Measurements from ENCODE around the gene ZNF836.
A peak's percentile ranks its signal among the peaks of the same experiment; 100 is the strongest.
"Not testable (repeated sequence)": the region's sequence is repeated elsewhere in the genome, so short reads cannot be mapped to it uniquely, and the experiment has no call there.

The ZNF836 gene

DNA sequence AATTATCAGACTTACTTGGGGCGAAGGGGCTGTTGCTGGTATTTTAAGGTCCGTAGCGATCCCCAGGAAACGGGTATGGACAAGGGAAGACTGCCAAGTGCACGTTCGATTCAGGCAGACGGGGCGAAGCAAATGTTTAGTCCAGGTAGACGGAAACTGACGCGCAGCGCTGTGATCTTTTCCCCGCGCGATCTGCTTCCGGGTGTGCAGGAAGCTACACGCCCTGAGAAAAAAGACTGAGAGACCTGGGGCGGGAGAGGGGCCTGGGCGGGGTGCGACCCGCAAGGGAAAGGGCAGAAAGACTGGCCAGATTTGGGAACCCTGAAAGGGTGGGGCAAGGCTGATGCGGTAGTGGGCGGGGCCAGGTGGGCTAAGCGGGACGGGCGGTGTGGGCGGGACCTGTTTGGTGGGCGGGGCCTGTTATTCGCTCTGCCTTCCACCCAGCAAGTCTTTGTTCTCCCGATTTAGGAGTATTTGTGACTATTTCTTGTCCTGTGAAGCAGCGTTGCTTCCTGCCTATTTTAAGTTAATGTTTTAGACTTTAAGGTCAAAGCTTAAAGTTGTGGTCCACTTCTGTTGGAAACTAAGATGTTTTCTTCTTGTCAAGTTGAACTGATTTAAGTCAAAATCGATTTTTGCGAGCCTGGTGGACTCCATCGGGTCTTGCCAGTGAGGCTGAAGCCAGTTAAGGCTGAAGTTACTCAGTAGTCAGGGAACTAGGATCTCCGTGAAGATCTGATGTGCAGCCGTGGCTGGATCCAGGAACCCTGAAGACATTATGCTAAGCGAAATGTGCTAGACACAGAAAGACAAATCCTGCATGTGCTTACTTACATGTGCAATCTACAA lies at the start of gene ZNF836:
Gene ZNF836 (minus strand): TSS at position 301 of the 849 bp plus-strand sequence. CDS start 3,549 bp downstream, outside the sequence.
- FAIRE-seq: no peak

DNA sequence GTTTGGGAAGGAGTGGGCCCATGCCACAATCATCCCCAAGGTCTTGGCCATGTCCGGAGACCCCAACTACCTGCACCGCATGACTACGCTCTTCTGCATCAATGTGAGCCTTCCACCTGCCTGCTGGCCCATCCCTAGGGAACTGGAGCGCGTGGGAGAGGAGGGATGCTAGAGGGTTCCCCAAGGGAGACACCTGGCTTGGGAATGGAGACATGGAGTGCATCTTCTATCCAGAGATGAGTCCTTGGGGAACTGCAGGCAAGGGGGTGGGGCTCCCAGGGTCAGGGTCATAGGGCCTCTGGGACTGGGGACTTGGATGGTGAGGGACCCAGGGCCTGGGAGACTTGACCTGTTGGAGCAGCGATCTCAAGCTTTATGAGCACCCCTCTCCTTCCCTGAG lies 49.6 kb upstream of the ZNF836 start:
- FAIRE-seq: no peak

DNA sequence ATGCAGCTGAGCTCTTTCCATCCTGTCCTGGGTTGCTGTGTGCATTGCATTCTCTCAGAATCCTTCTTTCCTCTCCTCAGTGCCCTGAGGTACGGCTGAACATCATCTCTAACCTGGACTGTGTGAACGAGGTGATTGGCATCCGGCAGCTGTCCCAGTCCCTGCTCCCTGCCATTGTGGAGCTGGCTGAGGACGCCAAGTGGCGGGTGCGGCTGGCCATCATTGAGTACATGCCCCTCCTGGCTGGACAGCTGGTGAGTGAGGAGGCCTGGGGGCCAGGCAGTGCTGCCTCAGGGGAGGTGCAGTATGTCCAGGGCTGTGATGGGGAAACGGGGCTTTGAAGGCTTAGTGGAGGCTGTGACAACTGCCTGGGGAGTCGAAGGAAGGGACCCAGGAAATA lies 48.2 kb upstream of the ZNF836 start:
- FAIRE-seq: no peak

DNA sequence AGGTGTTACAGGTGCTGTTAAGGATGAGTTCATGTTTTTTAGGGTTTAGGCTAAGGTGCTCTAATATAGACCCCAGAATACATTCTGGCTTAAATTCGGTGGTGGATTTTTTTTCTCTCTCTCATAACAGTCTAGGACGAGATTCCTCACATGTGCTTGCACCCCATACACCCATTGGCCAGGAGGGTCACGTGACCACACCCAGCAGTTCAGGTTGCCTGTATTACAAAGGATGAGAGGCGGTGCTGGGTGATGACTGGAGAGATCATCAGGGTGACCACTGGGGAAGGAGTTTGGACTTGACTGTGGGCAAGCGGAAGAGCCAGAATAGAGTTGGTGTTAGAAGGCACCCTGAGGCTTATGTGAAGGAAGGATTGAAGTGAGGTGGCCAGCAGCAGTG lies 46.2 kb upstream of the ZNF836 start:
- FAIRE-seq: no peak

DNA sequence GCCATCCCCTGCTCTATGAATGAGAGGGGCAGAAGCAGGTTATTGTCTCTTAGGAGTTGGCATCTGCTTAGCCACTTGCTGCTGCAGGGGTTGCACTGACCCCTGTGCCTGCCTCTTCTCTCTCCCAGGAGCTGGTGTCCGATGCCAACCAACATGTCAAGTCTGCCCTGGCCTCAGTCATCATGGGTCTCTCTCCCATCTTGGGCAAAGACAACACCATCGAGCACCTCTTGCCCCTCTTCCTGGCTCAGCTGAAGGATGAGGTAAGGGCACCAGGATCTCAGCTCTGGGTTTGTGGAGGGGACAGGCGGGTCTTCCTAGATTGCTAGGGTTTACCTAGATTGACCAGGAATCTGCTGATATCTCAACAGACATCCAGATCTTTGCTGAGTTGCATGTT lies 45.0 kb upstream of the ZNF836 start:
- FAIRE-seq: no peak

DNA sequence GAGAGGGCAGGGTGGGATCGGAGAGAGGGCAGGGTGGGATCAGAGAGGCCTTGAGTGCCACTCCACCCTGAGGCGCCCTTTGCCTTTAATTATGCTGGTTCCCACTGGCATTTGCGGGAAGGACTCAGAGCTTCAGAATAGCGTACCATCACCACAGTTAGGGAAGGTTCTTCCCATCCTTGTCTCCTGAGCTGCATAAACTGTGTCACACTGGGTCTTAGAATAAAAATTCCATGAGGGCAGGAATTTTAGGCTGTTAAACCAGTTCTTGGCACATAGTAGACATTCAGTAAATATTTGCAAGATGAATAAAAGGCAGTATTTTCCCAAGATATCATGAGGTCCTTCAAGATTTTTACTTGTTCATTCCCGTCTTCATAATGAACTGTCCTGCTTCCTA lies 42.8 kb upstream of the ZNF836 start:
- FAIRE-seq: no peak

DNA sequence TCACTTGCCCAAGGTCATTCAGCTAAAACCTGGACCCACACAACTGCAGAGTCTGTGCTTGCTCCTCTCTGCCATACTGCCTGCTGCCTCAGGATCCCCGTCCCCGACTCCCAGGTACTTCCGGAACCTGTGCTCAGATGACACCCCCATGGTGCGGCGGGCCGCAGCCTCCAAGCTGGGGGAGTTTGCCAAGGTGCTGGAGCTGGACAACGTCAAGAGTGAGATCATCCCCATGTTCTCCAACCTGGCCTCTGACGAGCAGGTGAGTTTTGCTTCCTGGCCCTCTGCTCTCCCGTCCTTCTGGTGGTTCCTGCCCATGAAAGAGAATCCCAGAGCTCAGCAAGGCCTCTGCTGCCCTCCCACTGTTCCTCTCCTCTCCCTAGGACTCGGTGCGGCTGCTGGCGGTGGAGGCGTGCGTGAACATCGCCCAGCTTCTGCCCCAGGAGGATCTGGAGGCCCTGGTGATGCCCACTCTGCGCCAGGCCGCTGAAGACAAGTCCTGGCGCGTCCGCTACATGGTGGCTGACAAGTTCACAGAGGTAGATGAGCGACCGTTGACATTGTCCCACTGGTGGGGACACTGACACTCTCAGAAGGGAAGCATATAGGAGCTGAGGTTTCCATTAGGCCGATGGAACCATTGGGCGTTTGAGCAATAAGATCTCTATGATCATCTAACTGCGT lies 41.3 kb upstream of the ZNF836 start:
- no peak for FAIRE-seq

DNA sequence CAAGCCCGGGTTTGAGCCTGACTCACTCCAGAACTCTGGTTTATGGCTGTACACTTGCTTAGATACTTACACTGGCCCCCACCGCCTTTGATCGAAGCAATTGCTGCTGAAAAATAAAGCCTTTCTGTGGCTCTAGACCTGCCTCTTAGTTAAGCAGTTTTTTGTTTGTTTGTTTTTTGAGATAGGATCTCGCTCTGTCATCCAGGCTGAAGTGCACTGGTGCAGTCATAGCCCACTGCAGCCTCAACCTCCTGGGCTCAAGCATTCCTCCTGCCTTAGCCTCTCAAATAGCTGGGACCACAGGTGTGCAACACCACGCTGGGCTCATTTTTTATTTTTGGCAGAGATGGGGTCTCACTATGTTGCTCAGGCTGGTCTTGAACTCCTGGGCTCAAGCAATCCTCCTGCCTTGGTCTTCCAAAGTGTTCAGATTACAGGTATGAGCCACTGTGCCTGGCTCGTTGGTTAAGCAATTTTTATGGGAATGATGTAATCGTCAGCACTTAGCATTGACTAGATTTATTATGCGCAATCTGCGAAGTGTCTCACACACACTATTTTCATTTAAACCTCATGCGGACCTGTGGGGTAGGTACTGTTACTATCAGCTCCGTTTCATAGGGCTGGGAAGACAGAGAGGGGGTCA lies 40.6 kb upstream of the ZNF836 start:
- no peak for FAIRE-seq

DNA sequence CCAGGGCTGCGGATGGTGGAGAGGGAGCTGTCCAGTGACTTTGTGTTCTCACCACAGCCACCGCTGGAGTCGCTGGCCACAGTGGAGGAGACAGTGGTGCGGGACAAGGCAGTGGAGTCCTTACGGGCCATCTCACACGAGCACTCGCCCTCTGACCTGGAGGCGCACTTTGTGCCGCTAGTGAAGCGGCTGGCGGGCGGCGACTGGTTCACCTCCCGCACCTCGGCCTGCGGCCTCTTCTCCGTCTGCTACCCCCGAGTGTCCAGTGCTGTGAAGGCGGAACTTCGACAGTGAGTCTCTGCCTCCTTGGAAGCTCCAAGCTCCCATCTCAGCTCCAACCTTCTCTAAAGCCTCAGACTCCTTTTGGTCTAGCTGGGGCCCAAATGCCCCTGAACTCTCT lies 39.8 kb upstream of the ZNF836 start:
- FAIRE-seq: no peak

DNA sequence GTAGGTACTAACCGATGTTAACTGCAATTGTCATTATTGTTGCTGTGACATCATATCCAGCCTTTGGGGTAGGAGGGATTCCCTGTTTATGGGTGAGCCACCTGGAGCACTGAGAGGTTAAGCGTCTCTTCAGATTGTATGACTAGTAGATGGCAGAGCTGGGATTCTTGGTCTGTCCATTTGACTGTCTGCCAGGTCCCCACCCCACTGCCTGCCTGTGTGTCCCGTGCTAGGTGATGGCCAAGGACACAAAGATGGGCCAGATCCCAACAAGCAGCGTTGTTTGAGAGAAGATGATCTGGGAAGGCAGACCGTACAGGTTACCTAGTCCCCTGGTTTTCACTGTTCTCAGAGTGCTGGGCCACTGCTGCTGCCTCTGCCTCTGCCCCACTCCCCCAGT lies 35.1 kb upstream of the ZNF836 start:
- FAIRE-seq: no peak

DNA sequence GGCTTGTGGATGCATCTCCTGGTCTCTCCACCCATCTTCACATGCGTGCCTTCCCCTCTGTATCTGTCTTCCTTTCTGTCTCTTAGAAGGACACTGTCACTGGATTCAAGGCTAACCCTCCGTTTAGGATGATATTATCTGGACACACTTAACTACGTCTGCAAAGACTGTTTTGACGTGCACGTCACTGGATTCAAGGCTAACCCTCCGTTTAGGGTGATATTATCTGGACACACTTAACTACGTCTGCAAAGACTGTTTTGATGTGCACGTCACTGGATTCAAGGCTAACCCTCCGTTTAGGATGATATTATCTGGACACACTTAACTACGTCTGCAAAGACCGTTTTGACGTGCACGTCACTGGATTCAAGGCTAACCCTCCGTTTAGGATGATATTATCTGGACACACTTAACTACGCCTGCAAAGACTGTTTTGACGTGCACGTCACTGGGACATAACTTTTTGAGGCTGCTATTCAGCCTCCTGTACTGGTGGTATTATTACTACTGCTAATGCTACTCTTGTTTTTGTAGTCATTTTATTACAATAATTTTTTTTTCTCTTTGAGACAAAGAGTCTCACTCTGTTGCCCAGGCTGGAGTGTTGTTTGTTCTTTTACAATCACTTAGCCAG lies 29.5 kb upstream of the ZNF836 start:
- FAIRE-seq: not testable (repeated sequence)

DNA sequence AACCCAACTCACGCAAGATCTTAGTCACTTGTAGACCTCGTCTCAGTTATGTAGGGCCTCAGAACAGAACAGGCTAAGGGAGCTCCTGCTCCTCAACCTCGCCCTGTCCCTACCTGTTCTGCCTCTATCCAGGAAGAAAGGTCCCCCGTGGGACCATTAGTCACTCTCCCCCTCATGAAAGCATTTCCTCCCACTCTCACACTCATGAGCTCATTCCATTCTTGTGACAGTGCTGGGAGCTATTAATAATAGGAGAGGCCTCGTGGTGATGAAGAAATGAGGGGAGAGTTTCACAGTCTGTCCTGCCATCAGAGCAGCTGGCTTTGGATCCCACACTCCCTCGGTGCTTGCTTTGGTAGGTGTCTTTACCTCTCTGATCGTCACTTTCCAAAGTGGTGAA lies 28.6 kb upstream of the ZNF836 start:
- FAIRE-seq: no peak

DNA sequence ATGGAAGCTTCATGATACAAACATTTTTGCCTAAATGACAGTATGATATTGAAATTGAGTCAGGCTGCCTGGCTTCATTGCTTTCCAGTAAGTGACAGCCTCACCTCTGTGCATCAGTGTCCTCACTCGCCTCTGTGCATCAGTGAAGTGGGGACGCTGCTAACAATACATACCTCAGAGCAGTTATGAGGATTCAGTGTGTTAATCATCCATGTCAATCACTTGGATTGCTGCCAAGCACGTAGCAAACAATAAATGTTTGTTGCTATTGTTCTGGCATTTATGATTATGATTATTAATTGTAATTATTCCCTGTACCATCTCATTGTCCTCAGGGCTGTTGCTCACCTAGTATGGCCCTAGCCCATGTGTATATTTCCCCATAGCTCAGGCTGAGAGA lies 27.3 kb upstream of the ZNF836 start:
- no peak for FAIRE-seq

DNA sequence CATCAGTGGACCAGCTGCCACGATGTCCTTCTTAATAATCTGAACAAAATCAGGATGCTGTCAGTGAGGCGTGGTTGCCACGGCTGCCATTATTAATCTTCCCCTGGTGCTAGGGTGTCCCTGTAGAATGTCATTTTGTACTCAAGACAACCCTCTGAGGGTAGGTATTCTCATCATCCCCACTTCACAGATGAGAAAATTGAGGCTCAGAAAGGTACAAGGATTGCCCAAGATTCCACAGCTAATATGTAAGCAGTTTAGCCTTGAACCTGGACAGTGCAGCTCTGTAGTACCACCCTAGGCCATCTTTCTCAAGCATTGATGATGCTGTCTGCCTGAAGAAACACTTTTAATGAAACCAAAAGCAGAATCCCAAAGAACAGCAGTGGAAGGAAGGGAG lies 26.5 kb upstream of the ZNF836 start:
- FAIRE-seq: no peak

DNA sequence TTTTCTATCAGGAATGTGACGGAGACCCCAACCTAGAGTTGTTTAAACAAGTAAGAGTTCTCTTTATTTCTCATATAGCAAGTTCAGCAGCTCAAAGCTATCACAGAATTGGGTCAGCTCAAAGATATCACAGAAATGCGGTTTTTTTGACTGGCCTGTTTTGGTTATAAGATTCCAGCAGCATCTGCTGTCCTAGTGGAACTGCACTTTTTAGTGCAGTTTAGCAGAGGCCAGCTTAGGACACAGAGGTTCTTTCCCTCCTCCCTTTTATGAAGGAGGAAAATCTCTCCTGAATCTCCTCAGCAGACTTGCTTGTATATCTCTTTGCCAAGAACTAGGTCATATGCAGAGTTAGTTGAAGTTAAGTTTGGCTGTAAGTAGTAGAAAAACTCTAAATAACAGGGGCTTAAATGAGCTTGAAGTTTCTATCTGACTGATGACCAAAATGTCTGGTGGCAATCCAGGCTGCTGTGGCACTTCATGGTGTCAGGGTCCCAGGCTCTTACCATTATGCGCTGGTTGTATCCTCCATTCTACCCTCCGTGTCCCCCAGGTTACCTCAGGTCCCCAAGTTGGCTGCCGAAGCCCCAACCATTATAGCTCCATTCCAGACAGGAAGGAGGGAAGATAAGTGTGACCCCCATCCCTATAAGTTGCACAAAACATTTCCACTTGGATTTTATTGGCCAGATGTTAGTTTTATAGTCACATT lies 25.0 kb upstream of the ZNF836 start:
- FAIRE-seq: no peak

DNA sequence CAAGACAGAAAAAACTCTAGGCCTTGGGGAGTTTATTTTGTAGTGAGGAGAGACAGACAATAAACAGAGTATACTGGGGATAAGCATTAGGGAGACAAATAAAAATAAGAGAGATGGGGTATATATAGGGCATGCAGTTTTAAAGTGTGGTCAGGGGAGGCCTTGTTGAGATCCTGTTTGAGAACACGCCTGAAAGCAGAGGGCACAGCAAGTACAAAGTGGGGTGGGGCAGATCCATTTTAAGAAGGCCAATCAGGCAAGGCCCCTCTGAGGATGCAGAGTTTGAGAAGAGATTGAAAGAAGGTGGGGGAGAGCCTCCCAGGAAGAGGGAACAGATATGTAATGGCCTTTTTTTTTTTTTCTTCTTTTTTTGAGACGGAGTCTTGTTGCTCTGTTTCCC lies 20.5 kb upstream of the ZNF836 start:
- no peak for FAIRE-seq

DNA sequence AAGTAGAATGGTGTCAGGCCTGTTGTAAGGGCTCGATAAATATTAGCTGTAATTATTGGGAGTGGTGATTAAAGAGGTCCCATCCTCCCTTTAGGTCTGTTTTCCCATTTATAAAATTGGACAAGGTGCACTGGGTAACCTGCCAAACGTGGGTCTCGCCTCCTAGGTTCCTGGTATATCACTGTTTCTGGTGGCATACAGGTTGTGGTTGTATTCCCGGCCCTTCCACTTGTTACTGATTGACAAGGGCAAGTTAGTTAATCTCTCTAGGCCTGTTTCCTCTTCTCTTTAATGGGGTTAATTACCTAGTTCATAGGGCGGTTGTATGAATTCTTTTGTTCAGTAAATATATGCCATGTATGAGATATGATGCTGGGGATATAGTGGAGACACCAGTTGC lies 20.0 kb upstream of the ZNF836 start:
- no peak for FAIRE-seq

DNA sequence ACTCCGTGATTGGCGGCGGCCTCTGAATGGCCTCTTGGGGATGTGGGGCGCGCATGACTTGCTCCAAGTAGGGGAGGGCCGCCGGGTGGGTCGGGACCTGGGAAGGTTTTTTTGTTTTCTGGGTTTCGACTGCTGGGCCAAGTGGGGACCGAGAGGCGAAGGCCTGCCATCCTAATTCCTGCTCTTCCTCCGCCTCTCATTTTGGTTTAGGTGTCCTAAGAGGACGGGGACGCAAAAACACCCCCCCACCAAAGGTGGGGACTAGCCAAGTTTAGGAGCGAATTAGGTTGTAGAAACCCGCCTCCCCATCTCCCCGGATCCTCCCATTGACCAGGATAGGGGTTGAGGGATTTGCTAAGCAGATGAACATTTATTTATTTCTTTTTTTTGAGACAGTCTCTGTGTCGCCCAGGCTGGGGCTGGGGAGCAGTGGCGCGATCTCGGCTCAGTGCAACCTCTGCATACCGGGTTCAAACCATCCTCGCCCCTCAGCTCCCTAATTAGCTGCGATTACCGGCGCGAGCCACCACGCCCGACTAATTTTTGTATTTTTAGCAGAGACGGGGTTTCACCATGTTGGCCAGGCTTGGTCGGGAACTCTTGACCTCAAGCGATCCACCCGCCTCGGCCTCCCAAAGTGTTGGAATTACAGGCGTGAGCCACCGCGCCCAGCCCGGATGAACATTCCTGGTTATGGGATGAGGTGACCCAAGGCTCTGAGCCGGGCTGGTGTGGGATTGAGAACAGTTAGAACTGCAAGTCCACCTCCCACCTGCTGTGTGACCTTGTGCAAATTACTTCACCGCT lies 19.3 kb upstream of the ZNF836 start:
- FAIRE-seq: no peak

DNA sequence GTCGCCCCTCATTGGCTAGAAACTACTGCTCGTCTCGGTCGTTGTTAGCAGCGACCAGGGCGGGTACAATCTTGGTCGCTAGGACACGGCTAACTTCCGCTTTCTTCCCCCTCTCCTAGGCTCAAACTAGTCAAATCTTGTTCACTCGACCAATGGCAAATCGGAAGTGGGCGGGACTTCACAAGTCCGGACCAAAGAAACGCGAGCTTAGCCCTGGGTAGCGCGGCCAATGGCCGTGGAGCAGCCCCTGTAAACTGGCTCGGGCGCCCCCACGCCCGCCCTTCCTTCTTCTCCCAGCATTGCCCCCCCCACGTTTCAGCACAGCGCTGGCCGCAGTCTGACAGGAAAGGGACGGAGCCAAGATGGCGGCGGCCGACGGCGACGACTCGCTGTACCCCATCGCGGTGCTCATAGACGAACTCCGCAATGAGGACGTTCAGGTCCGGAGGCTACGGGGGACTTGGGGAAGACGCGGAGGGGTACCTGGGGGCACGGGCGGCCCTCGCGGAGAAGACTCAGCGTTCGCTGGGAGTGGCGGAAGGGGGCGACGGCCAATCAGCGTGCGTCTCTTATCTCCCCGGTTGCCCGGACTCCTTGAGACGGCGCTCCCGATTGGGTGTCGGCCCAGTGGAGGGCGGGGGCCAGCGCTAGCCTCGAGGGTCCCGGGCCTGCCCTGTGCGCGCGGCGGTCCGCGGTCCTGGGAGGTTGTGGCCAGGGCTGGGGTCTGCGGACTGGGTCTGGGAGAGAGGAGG lies 18.5 kb upstream of the ZNF836 start, which contains the start of gene PPP2R1A:
Gene PPP2R1A (plus strand): TSS at position 318 of the 752 bp plus-strand sequence. CDS start 45 bp downstream, at position 363.
- peak; percentile 98 for FAIRE-seq

DNA sequence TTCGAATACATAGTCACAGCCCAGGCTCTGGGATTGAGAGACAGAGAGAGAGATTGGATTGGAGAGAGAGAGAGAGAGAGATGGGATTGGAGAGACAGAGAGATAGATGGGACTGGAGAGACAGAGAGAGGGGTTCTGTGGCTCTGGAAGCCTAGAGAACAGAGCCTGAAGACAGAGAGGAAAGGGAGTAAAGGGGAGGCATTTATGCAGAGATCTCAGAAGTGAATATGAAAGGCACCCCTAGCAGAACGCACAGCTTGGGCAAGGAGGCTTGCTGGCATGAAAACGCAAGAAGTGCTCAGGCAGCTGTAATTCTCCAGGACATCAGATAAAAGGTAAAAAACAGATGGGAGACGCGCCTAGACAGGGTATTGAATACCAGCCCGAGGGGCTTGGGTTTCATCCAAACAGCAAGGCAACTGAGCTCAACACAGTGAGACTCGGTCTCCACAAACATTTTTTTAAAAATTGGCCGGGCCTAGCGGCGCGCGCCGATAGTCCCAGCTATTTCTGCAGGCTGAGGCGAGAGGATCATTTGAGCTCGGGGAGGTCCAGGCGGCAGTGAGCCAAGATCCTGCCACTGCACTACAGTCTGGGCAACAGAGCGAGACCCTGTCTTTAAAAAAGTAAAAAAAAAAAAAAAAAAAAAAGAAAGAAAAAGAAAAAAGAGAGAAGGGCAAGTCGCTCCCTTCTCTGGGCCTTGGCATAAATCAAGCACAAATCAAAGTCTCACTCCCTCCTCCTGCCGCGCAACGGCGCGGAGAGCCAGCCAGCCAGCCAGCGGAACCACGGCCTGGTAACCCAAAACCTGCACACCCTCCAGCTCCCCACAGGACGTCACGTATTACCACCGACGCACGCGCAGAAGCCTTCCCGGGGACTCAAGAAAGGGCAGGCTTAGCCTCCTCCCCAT lies 17.7 kb upstream of the ZNF836 start:
- no peak for FAIRE-seq

Data from colon (tissue), 2 donors.